HG03342 (cell line): Measurements from ENCODE around the gene KRTAP10-7.
"Not testable (repeated sequence)": the region's sequence is repeated elsewhere in the genome, so short reads cannot be mapped to it uniquely, and the experiment has no call there.

Experiments used
- ATAC-seq: cut with Tn5 transposase; IDR thresholded peaks from one replicate; pipeline ENCODE4 v1.9.1; 2021; ENCODE audit warnings: mild to moderate bottlenecking, moderate library complexity; ENCODE audit not compliant: unreplicated experiment

KRTAP10-7 gene

DNA sequence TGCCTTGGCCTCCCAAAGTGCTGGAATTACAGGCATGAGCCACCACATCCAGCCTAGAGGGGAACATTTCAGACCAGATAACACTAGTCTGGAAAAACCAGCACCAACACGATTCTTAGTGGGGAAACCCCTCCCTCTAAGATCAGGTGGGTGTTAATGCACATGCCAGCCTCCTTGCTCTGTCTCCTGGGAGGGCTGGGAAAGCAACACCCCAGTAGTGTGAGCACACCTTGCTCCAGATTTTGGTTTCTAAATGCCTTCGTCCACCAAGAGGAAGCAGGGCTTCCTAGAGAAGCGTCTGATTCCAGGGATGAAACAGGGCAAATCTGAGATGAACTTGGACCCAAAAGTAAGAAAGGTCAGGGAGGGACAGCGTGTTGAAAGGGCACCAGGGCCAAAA is 29.1 kb upstream of the KRTAP10-7 start:
- ATAC-seq: no peak

GRCh38 chr21:44571844-44572782 is 28.3 kb upstream of the KRTAP10-7 start:
- no peak for ATAC-seq

- ATAC-seq: no peak
Observed at GRCh38 chr21:44572959-44573583, 27.3 kb upstream of the KRTAP10-7 start.

- not testable (repeated sequence) for ATAC-seq
Observed at GRCh38 chr21:44573630-44574456, 26.6 kb upstream of the KRTAP10-7 start, which contains the start of gene KRTAP10-4. KRTAP10-4 (plus strand) TSS chr21:44573729; CDS start chr21:44573759, 30 bp downstream.

- no peak for ATAC-seq
Observed at GRCh38 chr21:44574457-44575306, 25.7 kb upstream of the KRTAP10-7 start.

DNA sequence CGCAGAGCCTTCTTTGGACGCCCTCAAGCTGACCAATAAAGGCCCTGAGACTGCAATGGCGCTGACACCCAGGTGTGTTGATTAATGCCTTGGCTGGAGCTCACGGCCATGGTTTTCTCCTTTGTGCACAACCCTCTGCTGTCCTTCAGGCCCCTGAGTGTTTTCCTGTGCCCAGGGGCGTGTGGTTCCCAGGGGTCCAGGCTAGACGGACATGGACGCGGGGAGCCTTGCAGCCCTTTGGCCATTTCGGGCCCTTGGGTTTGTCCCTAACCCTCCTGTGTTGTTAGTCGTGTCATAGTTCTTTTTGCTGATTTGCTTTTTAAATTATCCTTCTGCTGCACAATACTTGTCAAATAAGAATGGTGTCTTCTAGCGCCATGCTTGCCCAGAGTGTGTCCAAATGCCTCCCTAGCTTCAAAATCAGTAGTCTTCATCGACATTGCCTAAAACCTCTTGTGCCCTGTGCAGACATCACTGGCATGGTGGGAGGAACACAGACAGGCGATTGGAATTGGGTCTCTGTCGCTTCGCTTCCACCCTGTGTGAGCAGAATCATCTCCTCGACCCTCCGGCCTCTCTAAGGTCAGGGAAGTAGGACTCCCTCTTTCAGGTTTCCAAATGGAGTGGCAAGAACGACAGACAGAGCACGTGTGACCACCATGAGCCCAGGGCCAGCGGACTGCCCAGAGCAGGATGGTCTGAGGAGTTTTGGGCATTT is 24.9 kb upstream of the KRTAP10-7 start:
- ATAC-seq: no peak

DNA sequence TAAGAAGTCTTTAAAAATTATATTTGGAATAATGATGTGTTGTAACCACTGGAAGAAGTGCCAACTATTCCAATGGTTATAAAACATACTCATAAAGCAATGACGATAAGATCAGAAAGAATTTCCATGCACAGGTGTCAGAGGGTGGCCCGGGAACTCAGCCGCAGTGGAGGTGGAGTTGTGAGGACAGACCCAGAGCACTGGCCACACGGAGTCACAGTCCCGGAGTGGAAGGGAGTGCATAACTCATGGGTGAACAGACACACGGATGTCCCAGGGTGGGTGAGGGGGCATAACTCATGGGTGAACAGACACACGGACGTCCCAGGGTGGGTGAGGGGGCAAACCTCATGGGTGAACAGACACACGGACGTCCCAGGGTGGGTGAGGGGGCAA is 24.4 kb upstream of the KRTAP10-7 start:
- ATAC-seq: no peak

DNA sequence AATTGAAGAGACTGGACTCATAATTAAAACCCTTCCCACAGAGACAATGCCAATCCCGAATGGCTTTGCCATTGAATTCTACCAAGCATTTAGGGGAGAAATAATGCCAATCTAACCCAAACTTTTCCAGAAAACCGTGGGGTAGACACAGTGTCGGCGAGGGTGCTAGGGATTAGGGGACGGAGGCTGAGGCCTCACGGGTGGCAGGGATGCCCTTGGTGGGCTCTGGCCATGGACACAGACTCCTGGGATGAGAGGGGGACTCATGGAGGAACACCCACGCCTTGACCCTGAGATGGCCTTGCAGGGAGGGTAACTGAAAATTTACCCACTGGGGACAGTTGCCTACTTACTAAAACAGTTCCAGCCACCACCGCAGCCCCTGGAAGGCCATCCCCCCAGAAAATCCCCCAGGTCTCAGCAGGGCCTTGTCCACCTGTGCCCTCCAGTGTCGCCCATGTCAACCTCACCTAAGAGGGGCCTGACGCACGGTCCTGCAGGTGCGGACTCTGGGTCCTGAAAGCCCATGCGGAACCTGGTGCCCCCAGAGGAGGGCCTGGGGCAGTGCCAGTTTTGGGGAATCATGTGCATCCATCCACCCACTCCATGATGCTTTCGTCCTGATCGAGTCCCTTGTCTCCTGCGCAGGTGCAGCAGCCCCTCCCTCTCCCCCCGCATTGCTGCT is 21.9 kb upstream of the KRTAP10-7 start:
- no peak for ATAC-seq

- ATAC-seq: no peak
Observed at GRCh38 chr21:44579056-44579832, 21.2 kb upstream of the KRTAP10-7 start.

DNA sequence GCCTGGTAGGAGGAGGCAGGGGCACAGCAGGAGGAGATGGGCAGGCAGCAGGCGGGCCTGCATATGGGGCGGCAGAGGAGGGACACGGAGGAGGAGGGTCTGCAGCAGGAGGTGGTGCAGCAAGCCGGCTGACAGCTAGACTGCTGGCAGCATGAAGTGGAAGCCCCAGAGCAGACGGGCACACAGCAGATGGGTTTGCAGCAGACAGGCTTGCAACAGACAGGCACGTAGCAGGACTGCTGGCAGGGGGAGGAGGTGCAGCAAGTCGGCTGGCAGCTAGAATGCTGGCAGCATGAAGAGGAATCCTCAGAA is 20.6 kb upstream of the KRTAP10-7 start:
- ATAC-seq: no peak

DNA sequence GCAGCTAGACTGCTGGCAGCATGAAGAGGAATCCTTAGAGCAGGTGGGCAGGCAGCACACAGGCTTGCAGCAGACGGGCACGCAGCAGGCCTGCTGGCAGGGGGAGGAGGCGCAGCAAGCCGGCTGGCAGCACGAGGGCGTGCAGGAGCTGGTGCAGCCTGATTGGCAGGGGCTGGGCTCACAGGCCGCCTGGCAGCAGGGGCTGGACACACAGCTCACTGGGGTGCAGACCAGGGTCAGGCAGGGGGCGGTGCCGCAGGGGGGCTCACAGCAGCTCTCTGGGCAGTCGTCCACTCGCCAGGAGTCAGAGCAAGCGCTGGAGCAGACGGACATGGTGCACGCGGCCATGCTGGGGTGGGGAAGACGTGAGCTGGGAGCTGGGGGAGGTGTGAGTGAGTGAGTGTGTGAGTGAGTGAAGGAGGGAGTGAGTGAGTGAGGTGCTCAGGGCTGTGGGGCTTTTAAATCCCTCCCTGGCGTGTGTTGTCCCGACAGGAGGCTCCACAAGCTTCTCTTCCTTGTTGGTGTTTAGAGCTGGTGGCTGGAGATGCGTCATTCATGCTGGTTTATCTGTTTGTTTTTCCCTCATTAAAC is 20.1 kb upstream of the KRTAP10-7 start, which contains the start of gene KRTAP10-5:
TSS of gene KRTAP10-5 (minus strand) at position 374 of the 591 bp plus-strand sequence. CDS start at position 348, 26 bp downstream.
- not testable (repeated sequence) for ATAC-seq

- ATAC-seq: no peak
Observed at GRCh38 chr21:44581158-44581557, 19.2 kb upstream of the KRTAP10-7 start.

GRCh38 chr21:44582055-44582454 is 18.3 kb upstream of the KRTAP10-7 start:
- no peak for ATAC-seq

DNA sequence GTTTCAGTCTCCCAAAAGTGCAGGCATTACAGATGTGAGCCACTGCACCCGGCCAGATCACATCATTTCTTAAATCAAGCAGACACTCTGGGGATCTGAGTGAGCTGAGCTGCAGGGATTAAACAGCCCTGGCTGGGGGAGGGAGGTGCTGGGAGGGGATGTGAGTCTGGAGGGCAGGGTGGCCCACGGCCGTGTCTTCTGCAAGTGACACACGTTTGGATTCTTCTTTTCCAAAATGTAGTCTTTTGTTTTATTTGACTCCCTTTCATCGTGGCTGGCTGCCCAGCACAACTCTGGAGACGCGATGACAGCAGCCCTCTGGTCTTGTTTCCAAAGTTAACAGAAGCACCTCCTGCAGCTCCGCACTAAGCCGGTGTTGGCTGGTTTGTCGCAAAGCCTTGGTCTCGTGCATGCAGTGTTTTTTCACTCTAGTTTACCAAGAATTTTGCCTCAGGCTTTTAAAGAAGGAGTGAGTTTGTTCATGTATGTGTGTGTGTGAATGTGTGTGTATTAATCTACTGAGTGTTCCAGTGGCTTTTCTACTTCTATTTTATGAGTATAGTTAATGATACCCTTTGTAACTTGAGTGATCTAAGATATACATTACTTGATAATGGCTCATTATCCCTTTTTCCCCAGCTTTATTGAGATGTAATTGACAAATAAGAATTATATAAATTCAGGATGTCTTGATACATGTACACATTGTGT is 17.2 kb upstream of the KRTAP10-7 start:
- no peak for ATAC-seq

DNA sequence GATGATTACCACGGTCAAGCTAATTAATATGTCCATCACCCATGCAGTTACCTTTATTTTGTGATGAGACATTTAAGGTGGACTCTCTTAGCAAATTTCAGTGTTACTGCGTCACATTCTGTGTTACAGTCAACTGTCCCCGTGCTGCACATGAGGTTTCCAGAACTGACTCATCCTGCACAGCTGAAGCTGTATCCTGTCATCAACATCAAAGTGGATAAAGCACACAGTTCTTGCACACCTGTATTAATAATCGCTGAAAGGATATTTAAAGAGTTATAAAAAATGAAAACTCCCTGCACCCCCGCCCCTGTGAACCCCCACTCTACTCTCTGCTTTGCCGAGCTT is 16.6 kb upstream of the KRTAP10-7 start:
- ATAC-seq: no peak

DNA sequence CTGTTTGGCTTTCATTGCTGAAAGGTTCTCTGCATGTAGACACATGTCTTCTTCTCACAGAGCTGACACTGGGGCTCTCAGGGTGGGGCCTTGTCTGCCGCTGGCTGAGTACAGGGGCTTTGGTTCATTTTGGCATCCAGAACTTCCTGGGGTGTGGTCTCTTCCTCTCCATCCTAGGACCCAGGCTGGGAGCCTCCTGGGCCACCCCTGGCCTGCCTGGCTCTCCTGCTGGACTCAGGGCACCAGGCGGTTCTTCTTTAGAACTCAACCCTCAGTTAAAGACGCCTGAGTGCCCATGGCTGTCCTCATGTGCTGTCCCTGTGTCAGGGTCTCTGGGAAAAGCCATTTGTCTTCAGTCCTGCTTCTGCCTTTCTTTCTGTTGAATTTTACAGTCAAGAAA is 14.5 kb upstream of the KRTAP10-7 start:
- no peak for ATAC-seq

DNA sequence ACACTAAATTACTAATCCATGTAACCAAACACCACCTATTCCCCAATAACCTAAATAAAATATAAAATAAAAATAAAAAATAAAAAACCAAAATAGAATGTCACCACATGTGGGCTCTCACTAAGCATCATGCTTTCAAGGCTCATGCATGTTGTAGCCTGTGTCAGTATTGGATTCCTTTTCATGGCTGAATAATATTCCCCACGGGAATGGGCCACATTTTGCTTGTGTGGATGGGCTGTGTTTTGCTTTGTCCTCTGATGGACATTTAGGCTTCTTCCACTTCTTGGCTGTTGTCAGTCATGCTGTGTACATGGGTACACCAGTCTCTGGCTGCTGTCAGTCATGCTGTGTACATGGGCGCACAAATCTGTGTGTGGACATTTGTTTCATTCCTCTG is 11.3 kb upstream of the KRTAP10-7 start:
- no peak for ATAC-seq
